HG03460 (cell line): ENCODE measurements around the gene POU6F2.

ENCODE experiments used
- ATAC-seq: cut with Tn5 transposase; IDR thresholded peaks from one replicate; pipeline ENCODE4 v1.9.1; 2021; ENCODE audit not compliant: unreplicated experiment

POU6F2 gene

DNA sequence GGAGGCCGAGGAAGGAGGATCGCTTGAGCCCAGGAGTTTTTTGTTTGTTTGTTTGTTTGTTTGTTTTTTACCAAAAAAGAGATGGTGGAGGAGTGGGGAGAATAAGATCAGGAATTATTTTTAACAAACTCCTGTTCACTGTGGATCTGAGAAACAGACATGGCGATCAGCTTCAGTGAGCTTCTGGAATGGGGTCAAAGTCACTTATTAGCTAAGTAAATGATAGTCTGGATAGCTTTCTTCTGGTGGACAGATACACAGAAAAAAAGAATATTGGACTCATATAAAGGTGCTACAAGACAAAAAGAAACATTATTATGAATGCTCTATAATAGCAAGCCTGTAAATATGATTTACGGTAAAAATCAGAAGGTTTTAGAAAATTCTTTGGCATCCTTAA is 85.1 kb downstream of the POU6F2 start:
- no peak for ATAC-seq

DNA sequence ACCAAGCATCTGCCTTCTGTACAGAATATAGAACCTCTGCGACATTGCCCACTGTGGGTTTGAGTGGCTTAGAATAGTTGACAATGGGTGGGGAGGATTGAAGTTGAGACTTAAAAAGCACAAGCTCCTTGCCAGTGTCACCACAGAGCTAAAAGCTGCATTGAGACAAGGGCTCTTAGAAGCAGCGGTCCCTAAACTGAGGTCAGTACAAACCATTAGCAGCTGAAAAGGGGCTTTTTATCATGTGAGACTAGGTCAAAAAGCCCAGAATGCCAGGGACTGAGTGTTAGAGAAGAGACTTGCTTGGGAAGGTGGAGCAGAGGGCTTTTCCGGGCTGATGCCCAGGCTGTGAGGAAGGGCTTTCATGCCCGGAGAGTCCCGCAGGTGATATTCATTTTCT is 91.3 kb downstream of the POU6F2 start:
- ATAC-seq = no peak

DNA sequence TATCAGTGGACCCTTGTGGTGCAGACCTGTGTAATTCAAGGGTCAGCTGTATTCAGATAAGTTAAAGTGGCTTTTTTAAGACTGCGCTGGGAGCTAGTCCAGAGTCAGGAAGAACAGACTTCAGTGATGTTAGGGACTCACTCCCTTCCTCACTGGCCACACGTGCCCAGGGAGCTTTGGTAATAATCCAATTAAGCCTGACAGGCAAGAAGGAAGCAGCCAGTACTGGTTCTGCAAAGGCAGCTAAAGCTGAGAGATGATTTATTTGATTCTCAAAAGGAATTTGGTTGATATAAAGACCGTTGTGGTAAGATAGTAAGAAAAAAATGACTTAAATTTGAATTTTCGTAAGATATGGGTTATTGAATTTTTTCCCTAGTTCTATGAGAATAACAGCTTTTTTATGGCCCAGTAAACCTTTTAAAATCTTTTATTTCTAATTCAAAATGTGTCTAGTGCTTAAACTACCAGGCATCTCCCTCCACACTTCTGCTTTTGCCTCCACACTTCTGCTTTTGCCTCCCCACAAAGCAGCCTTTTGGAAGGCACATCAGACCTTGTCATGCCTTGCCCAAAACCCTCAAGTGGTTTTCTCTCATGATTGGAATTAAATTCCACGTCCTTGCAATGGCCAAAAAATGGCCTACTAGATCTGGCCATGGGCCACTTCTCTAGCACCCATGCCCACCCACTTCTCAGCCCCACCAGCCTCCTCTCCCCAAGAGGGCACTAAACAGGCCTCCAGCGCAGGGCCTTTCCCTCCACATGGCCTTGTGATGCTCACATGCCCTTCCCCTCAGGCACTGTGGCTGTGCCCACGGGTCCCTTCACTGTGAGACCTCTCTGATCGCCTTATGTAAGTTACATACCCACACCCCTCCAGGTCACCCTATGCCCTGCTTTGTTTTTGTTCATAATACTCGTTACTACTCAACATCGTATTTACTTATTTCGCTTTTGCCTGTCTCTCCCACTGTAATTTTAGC is 92.5 kb downstream of the POU6F2 start:
- no peak for ATAC-seq

DNA sequence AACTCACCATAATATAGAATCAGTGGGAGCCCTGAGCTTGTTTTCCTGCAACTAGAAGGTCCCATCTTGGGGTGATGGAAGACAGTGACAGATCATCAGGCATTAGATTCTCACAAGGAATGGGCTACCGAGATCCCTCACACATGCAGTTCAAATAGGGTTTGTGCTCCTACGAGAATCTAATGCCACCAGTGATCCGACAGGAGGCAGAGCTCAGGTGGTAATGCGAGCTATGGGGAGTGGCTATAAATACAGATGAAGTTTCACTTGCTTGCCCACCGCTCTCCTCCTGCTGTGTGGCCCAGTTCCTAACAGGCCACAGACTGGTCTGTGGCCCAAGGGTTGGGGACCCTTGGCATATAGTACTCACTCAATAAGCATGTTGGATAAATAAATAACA is 93.4 kb downstream of the POU6F2 start:
- no peak for ATAC-seq

GRCh38 chr7:39073432-39073831 is 95.7 kb downstream of the POU6F2 start:
- no peak for ATAC-seq

DNA sequence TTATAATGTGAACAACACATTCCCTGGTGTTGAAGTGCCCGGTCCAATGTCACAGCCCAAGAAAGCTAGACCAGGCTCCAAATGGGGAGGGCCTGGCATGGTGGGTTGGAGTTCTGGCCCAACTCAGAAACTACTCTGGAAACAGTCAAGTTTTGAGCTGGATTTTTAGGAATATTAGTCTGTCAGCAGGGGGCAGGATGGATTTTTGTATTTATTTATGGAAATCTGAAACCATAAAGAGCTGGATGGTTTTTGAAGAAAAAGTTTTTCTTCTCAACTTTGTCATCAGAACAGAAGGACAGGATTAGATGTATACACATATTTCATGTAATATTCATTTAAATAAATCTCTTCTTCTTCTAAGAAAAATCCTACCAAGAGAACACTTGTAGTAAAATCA is 97.5 kb downstream of the POU6F2 start:
- ATAC-seq = no peak

- ATAC-seq = no peak
Measured at GRCh38 chr7:39083781-39084180, 106.1 kb downstream of the POU6F2 start.

GRCh38 chr7:39084349-39084748 is 106.6 kb downstream of the POU6F2 start:
- no peak for ATAC-seq

DNA sequence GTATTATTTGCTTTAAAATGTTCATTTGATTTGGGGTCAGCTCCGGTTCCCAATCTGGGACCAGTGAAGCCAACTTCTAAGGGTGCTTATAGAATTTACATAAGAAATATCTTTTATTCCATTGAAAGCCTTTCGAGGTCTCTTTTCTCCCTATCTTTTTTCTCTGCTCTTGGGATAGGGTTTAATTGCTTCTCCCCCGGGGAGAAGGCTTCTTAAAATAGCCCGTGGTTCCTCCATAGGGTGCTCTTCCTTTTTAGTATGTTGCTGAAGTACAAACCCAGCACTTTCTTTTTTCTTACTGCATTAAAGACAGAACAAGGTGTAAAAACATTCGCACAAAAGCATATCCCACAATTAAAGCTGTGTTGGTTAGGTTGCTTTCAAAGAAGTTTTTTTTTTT is 107.5 kb downstream of the POU6F2 start:
- ATAC-seq = no peak

DNA sequence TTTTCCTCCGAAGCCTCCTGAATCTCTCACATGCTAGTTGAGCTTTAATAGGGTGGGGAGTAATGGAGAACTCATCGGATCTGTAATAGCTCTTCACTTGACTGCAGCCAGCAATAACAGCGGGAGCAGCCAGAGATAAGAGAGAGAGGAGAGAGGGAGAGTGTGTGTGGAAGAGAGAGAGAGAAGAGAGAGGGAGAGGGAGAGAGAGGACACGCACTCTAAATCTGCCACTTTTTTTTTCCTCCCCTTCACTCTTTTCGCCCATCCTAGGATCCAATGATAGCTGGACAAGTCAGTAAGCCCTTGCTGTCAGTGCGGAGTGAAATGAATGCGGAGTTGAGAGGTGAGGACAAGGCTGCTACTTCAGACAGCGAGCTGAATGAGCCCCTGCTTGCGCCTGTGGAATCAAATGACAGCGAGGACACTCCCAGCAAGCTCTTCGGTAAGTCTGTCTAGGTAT is 107.9 kb downstream of the POU6F2 start:
- no peak for ATAC-seq

DNA sequence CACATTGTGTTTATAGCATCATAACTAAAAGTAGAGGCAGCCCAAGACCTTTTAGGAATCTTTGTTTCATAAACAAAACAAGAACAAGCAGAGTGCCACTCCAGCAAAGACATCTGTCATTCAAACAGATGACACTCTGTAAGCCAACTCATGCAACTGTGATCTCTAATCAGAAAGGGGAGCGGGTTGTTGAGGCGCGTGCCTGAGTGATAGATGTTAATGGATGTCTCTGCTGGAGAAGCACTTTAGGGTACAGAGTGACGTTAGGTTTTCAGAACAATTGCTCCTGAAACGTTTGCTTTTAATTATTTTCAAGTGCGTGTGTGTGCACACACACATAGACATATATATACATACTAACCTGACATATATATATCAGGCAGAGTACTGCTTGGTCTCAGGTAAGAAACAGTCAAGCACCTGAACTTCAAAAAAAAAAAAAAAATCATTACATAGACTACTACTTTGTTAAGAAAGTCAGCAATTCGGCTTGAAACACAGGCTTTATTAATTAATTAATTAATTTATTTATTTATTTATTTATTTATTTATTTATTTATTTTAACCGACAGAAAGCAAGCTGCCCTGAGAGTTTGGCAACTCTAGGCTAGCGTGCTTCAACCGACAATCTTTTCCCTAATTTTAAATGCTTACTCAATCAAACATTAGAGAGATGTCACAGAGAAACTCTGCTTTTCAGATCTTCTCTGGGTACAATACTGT is 109.1 kb downstream of the POU6F2 start:
- no peak for ATAC-seq

GRCh38 chr7:39088730-39089593 is 111.3 kb downstream of the POU6F2 start:
- ATAC-seq = no peak

DNA sequence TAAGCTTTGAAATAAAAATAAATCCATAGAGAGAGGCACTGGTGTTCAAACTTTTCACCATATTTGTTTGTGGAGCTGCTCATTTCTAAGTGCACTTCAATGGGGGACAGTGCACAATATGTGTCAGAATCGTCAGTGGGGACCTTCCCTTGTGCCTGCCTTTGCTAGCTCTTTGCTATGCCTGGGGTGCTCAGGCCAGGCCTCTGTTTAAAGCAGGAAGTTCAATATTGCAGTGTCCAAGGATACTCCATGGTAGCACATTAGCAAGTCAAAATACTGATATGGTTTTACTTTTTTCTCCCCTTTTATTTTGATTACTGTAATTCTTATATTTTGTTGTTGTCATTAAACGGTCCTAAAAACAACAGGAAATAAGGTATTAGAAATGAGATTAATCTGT is 113.4 kb downstream of the POU6F2 start:
- ATAC-seq = no peak

- ATAC-seq = no peak
Measured at GRCh38 chr7:39091774-39092173, 114.1 kb downstream of the POU6F2 start.

DNA sequence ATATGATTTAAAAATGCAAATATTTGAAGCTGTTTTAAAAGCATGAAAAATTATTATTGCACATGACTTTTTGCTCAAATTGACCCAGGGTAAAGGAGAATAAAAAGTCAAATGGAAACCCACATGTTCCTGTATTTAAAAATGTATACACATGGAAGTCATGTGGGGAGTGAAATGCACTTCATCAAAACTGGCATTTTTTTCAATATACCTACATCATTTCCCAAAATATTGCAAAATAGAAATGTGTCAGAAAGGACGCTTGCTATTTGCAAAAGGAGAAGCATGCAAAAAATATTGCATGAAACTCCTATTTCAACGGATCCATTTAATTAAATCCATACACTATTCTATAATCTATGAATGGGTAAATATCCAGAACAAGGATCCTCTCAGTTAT is 117.0 kb downstream of the POU6F2 start:
- no peak for ATAC-seq

- no peak for ATAC-seq
Measured at GRCh38 chr7:39095875-39096619, 118.3 kb downstream of the POU6F2 start.

- ATAC-seq = no peak
Measured at GRCh38 chr7:39098506-39098905, 120.8 kb downstream of the POU6F2 start.

GRCh38 chr7:39099146-39099545 is 121.4 kb downstream of the POU6F2 start:
- ATAC-seq = no peak

DNA sequence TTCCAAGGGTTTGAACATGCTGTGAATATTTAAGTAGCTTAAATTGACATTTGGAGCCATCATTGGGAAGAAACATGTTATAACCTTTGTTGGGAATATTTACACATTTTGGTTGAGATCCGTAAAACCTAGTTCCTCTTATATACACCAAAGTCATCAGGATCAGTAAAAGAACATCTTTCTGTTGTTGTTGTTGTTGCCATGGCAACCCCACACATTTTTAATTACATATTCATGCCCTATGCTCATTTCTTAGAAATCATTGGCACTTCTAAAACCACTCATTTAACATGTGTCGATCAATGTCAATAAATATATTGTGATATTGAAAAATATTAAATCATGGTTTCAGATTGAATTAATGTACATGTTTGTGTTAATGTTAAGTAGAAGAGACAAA is 122.6 kb downstream of the POU6F2 start:
- no peak for ATAC-seq

GRCh38 chr7:39102234-39102633 is 124.5 kb downstream of the POU6F2 start:
- no peak for ATAC-seq
